Activated CD4-positive, alpha-beta T cell treated with anti-CD3 and anti-CD28 coated beads, Interleukin-2, amount 50 U/mL, for 4 hours (primary cell): Measurements from ENCODE around the gene HPS1.
"Not testable (repeated sequence)": the region's sequence is repeated elsewhere in the genome, so short reads cannot be mapped to it uniquely, and the experiment has no call there.

Experiments used
- DNase-seq, 2 experiments: peaks; one replicate each; pipeline ENCODE4 v3.0.0-alpha.2; 2020

The HPS1 gene

GRCh38 chr10:98384531-98385133 is 62.1 kb downstream of the HPS1 start:
- no peak for DNase-seq

GRCh38 chr10:98383869-98384268 is 62.9 kb downstream of the HPS1 start:
- no peak for DNase-seq

- DNase-seq: not testable (repeated sequence)
These were observed 63.5 kb downstream of the HPS1 start for GRCh38 chr10:98383134-98383667.

GRCh38 chr10:98382691-98383101 is 64.0 kb downstream of the HPS1 start:
- no peak for DNase-seq

GRCh38 chr10:98380493-98381339 is 66.0 kb downstream of the HPS1 start:
- DNase-seq: no peak

GRCh38 chr10:98378722-98379121 is 68.0 kb downstream of the HPS1 start:
- no peak for DNase-seq

- DNase-seq: no peak
These were observed 69.2 kb downstream of the HPS1 start for GRCh38 chr10:98377536-98377935.

- DNase-seq: no peak
These were observed 69.7 kb downstream of the HPS1 start for GRCh38 chr10:98377001-98377400.

GRCh38 chr10:98376485-98376884 is 70.2 kb downstream of the HPS1 start:
- DNase-seq: no peak

GRCh38 chr10:98374217-98374985 is 72.3 kb downstream of the HPS1 start:
- DNase-seq: no peak

- DNase-seq: no peak
These were observed 73.3 kb downstream of the HPS1 start for GRCh38 chr10:98373260-98374040.

- no peak for DNase-seq
These were observed 75.6 kb downstream of the HPS1 start for GRCh38 chr10:98370831-98371820.

- DNase-seq: no peak
These were observed 76.9 kb downstream of the HPS1 start for GRCh38 chr10:98369801-98370200.

GRCh38 chr10:98368644-98369043 is 78.1 kb downstream of the HPS1 start:
- DNase-seq: no peak

- DNase-seq: no peak
These were observed 78.9 kb downstream of the HPS1 start for GRCh38 chr10:98367604-98368451.
